Esophagus muscularis mucosa (tissue), 3 donors: ENCODE results near the gene SPTBN4.

Experiments used
- CTCF ChIP-seq, 3 experiments: fragments of 200-600 bp in 2 of 3; fragments of 450-650 bp in 1 of 3; sonication (generic) in 2 of 3; IDR thresholded peaks; one replicate each; pipeline ENCODE4 v1.5.1; 2017 to 2019; ENCODE audit warnings: antibody characterized with exemption in 3 of 3, mild to moderate bottlenecking in 2 of 3, moderate library complexity in 1 of 3
- POLR2A ChIP-seq: fragments of 450-650 bp; IDR thresholded peaks from one replicate; pipeline ENCODE4 v1.6.1; 2017; ENCODE audit warnings: antibody characterized with exemption, moderate library complexity, mild to moderate bottlenecking, low read depth

DNA sequence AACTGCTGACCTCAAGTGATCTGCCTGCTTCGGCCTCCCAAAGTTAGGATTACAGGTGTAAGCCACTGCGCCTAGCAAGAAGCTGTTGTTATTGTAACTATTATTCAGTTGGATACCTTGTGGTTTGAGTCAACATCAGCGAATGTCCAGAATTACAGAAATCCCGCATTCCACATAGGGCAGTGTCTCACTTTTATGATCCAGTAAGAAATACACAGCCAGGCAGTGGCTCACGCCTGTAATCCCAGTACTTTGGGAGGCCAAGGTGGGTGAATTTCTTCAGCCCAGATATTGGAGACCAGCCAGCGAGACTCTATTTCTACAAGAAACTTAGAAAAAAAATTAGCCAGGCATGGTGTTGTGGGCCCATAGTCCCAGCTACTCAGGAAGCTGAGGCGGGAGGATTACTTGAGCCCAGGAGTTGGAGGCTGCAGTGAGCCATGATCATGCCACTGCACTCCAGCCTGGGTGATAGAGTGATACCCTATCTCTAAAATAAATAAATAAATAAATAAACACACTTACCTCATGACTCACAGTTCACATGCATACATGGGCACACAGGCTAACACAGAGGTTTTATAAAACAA lies 43.8 kb downstream of the SPTBN4 start:
- TF ChIP-seq POLR2A, result no peak
- no peak for TF ChIP-seq CTCF (IDR thresholded peaks at IDR 0.05)
